Nephron progenitor cell (in vitro differentiated cells): Measurements from ENCODE around the gene ATP5F1C.

ENCODE experiments used
- DNase-seq: peaks from one replicate; pipeline ENCODE4 v3.0.0; 2021
- H3K27ac Mint-ChIP-seq: 2 replicates; pipeline ENCODE4 v1.8.0; 2021; ENCODE audit warnings: mild to moderate bottlenecking, moderate library complexity, mixed read lengths
- H3K27me3 Mint-ChIP-seq: 2 replicates; pipeline ENCODE4 v1.8.0; 2021; ENCODE audit warnings: mild to moderate bottlenecking, low read depth, mixed read lengths; ENCODE audit not compliant: poor library complexity
- H3K36me3 Mint-ChIP-seq: 2 replicates; pipeline ENCODE4 v1.8.0; 2021; ENCODE audit warnings: low read depth, mixed read lengths
- H3K4me1 Mint-ChIP-seq: 2 replicates; pipeline ENCODE4 v1.8.0; 2021; ENCODE audit warnings: mixed read lengths
- H3K4me3 Mint-ChIP-seq: 2 replicates; pipeline ENCODE4 v1.8.0; 2021; ENCODE audit warnings: mild to moderate bottlenecking, moderate library complexity, mixed read lengths
- H3K9me3 Mint-ChIP-seq: 2 replicates; pipeline ENCODE4 v1.8.0; 2021; ENCODE audit warnings: mild to moderate bottlenecking, moderate library complexity, mixed read lengths
- CTCF ChIP-seq: fragments of 200-600 bp; sonication (generic); IDR thresholded peaks from 2 replicates; pipeline ENCODE4 v1.5.0; 2021; ENCODE audit warnings: antibody characterized with exemption

The ATP5F1C gene

GRCh38 chr10:7813481-7813880 lies 25.5 kb downstream of the ATP5F1C start:
- H3K4me3 Mint-ChIP-seq: no peak overlapping the region
- H3K36me3 Mint-ChIP-seq: no peaks in the 10 kb centered on the region
- DNase-seq: no peak
- H3K4me1 Mint-ChIP-seq: peaks cover 14% of the 10 kb centered on the region
- no peak for TF ChIP-seq CTCF
- no peaks in the 10 kb centered on the region for H3K9me3 Mint-ChIP-seq
- peaks cover 50% of the 10 kb centered on the region for H3K27me3 Mint-ChIP-seq
- no peak overlapping the region for H3K27ac Mint-ChIP-seq

GRCh38 chr10:7817576-7817975 lies 29.6 kb downstream of the ATP5F1C start:
- no peak for TF ChIP-seq CTCF
- no peaks in the 10 kb centered on the region for H3K36me3 Mint-ChIP-seq
- DNase-seq: peak; percentile 4
- H3K27me3 Mint-ChIP-seq: peaks cover 51% of the 10 kb centered on the region
- no peaks in the 10 kb centered on the region for H3K9me3 Mint-ChIP-seq
- H3K27ac Mint-ChIP-seq: no peak overlapping the region
- peaks cover 25% of the 10 kb centered on the region for H3K4me1 Mint-ChIP-seq
- H3K4me3 Mint-ChIP-seq: peak overlapping the region; percentile 99

GRCh38 chr10:7817984-7818294 lies 30.0 kb downstream of the ATP5F1C start:
- Mint-ChIP-seq H3K27ac (no peak overlapping the region), H3K27me3 (peaks cover 50% of the 10 kb centered on the region), H3K4me3 (peak overlapping the region; percentile 99), H3K36me3 (no peaks in the 10 kb centered on the region), H3K4me1 (peaks cover 25% of the 10 kb centered on the region), H3K9me3 (no peaks in the 10 kb centered on the region)
- no peak for DNase-seq
- TF ChIP-seq CTCF: no peak

GRCh38 chr10:7818295-7819120 lies 30.5 kb downstream of the ATP5F1C start, which contains the start of gene TAF3:
Gene TAF3, plus strand, starts transcription at chr10:7818505. Its CDS starts 205 bp downstream, at chr10:7818710.
- no peak for TF ChIP-seq CTCF
- H3K4me3 Mint-ChIP-seq: peak within 1 kb of the TSS; percentile 99
- no peaks in the 10 kb centered on the region for H3K9me3 Mint-ChIP-seq
- peak within 1 kb of the TSS; percentile 92 for H3K27ac Mint-ChIP-seq
- peak; percentile 95 for DNase-seq
- peaks cover 25% of the 10 kb centered on the region for H3K4me1 Mint-ChIP-seq
- peaks cover 44% of the 10 kb centered on the region for H3K27me3 Mint-ChIP-seq
- H3K36me3 Mint-ChIP-seq: no peaks in the 10 kb centered on the region

- DNase-seq: peak; percentile 40
- Mint-ChIP-seq H3K27ac (peak overlapping the region; percentile 92), H3K36me3 (peaks cover under 1% of the 10 kb centered on the region), H3K9me3 (no peaks in the 10 kb centered on the region), H3K4me3 (peak overlapping the region; percentile 99), H3K4me1 (peaks cover 25% of the 10 kb centered on the region), H3K27me3 (peaks cover 39% of the 10 kb centered on the region)
- TF ChIP-seq CTCF: no peak
Measured at GRCh38 chr10:7819121-7819460, 31.1 kb downstream of the ATP5F1C start.

GRCh38 chr10:7824251-7824650 lies 36.3 kb downstream of the ATP5F1C start:
- Mint-ChIP-seq H3K9me3 (peaks cover 8% of the 10 kb centered on the region), H3K4me3 (no peak overlapping the region), H3K4me1 (peaks cover 14% of the 10 kb centered on the region), H3K36me3 (peaks cover 37% of the 10 kb centered on the region), H3K27me3 (peaks cover 2% of the 10 kb centered on the region), H3K27ac (no peak overlapping the region)
- DNase-seq: no peak
- TF ChIP-seq CTCF: no peak
